Left ventricle myocardium inferior (tissue), 1 donor: Measurements from ENCODE around the gene MED12L. TPM values are rescaled to one million over a fixed set of nuclear protein-coding genes. Genes with fewer than 3 reads are reported as not detected.

ENCODE experiments used
- DNase-seq: peaks from one replicate; pipeline ENCODE4 v3.0.0-alpha.2; 2020
- H3K27ac ChIP-seq: fragments of 200-600 bp; replicated peaks from 2 replicates; pipeline ENCODE4 v1.8.0; 2021
- H3K27me3 ChIP-seq: fragments of 200-600 bp; 2 replicates; pipeline ENCODE4 v1.8.0; 2021; ENCODE audit warnings: low read depth
- H3K36me3 ChIP-seq: fragments of 200-600 bp; 2 replicates; pipeline ENCODE4 v1.8.0; 2021
- H3K4me1 ChIP-seq: fragments of 200-600 bp; 2 replicates; pipeline ENCODE4 v1.8.0; 2021
- H3K4me3 ChIP-seq: fragments of 200-600 bp; 2 replicates; pipeline ENCODE4 v1.8.0; 2021; ENCODE audit warnings: mild to moderate bottlenecking, moderate library complexity
- H3K9me3 ChIP-seq: fragments of 200-600 bp; replicated peaks from 2 replicates; pipeline ENCODE4 v1.8.0; 2021
- intact Hi-C: fragments of 100-400 bp; cut with micrococcal nuclease; formaldehyde crosslinking; loops from one replicate; pipeline ENCODE4 v1.11.0; 2022
- total RNA-seq: library from RNA; stranded (reverse); fragmentation: NEBNext Ultra II Directional; extraction: Animal tissue kit (Norgen Biotek cat#: 25700); gene quantifications from one replicate; pipeline ENCODE4 v1.2.1, GENCODE V29; 2021
- TF ChIP-seq, protein P1 (sequence below): fragments of 200-600 bp; IDR thresholded peaks from 2 replicates; pipeline ENCODE4 v1.8.0; 2021; ENCODE audit warnings: antibody characterized with exemption, mild to moderate bottlenecking, borderline replicate concordance
- donor health status: DM: no; HTN: yes; CAD: no; lungs with severe emphysema.

MED12L gene
- total RNA-seq, 1 donor from 2014 or later: 0.82 TPM

- Histone ChIP-seq H3K36me3 (no peaks in the 10 kb centered on the region), H3K9me3 (no peaks in the 10 kb centered on the region), H3K4me3 (no peak overlapping the region), H3K27ac (no peak overlapping the region), H3K4me1 (peaks cover 6% of the 10 kb centered on the region), H3K27me3 (peaks cover 3% of the 10 kb centered on the region)
- TF ChIP-seq, protein P1, sequence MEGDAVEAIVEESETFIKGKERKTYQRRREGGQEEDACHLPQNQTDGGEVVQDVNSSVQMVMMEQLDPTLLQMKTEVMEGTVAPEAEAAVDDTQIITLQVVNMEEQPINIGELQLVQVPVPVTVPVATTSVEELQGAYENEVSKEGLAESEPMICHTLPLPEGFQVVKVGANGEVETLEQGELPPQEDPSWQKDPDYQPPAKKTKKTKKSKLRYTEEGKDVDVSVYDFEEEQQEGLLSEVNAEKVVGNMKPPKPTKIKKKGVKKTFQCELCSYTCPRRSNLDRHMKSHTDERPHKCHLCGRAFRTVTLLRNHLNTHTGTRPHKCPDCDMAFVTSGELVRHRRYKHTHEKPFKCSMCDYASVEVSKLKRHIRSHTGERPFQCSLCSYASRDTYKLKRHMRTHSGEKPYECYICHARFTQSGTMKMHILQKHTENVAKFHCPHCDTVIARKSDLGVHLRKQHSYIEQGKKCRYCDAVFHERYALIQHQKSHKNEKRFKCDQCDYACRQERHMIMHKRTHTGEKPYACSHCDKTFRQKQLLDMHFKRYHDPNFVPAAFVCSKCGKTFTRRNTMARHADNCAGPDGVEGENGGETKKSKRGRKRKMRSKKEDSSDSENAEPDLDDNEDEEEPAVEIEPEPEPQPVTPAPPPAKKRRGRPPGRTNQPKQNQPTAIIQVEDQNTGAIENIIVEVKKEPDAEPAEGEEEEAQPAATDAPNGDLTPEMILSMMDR: no peak
- no peak for DNase-seq
- intact Hi-C loops: no loop called here
Measured at GRCh38 chr3:151183265-151183671, 97.8 kb downstream of the MED12L start.

DNA sequence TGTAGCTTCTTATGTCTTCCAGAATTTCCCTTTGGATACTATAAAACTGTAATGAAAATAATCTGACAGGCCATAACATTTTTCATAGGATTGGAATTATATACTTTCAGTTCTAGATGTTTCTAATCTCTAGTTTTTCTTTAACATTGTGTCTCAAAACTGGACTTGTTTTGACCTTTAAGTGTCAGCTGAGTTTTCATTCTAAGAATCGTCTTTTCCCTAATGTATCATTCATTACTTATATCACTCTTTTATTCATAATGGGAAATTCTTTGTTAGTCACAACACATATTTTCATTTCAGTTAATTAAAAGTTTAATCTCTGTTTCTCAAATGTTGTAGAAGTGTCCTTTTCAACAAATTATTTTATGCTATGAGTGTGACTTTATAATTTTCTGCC is 105.6 kb downstream of the MED12L start:
- TF ChIP-seq, protein P1: no peak
- Histone ChIP-seq H3K4me3 (no peak overlapping the region), H3K4me1 (no peaks in the 10 kb centered on the region), H3K9me3 (no peaks in the 10 kb centered on the region), H3K27ac (no peak overlapping the region), H3K27me3 (no peaks in the 10 kb centered on the region), H3K36me3 (no peaks in the 10 kb centered on the region)
- DNase-seq: no peak
- intact Hi-C loops: no loop called here

DNA sequence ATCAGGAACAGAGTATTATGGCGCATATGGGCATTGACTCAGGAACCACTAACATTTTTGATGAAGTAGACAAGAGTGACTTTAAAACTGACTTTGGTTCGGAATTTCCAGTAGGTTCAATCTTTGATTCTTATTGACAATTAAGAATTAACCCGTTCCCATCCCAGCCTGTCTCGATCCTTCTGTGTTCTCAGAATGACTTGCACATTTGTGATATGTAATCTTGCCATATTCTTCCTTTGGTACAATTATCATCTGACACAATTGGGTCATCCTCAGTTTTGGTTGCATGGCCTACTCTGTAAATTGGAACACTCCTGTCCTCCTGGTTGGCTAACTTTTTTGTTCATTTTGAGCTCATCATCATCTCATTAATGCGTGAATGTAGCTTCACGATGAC is 107.1 kb downstream of the MED12L start:
- no peaks in the 10 kb centered on the region for H3K4me1 ChIP-seq
- no peaks in the 10 kb centered on the region for H3K36me3 ChIP-seq
- no peak overlapping the region for H3K4me3 ChIP-seq
- intact Hi-C loops: no loop called here
- no peak overlapping the region for H3K27ac ChIP-seq
- no peaks in the 10 kb centered on the region for H3K27me3 ChIP-seq
- no peaks in the 10 kb centered on the region for H3K9me3 ChIP-seq
- DNase-seq: no peak
- TF ChIP-seq, protein P1: no peak

DNA sequence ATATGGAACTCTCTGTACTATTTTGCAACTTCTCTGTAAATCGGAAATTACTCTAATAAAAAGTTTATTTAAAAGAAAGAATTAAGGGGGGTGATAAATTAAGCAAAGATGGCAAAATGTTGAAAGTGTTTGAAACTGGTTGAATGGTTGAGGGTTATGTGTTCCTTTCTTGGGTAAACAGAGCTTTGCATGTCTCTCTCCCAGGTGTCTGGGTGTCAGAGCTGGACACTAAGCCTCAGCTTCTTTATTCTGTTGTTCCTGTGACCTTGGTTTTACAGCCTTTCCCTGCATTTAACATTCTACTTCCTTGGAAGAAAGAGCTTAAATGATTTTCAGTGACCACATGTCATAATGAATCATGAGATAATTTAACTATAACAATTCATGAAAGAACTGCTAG is 110.4 kb downstream of the MED12L start:
- DNase-seq: no peak
- Histone ChIP-seq H3K4me3 (no peak overlapping the region), H3K9me3 (no peaks in the 10 kb centered on the region), H3K27ac (no peak overlapping the region), H3K36me3 (no peaks in the 10 kb centered on the region), H3K4me1 (no peaks in the 10 kb centered on the region), H3K27me3 (no peaks in the 10 kb centered on the region)
- TF ChIP-seq, protein P1: no peak
- intact Hi-C loops: no loop called here

- Histone ChIP-seq H3K36me3 (no peaks in the 10 kb centered on the region), H3K9me3 (no peaks in the 10 kb centered on the region), H3K4me1 (no peaks in the 10 kb centered on the region), H3K27me3 (no peaks in the 10 kb centered on the region), H3K4me3 (no peak overlapping the region), H3K27ac (no peak overlapping the region)
- TF ChIP-seq, protein P1: no peak
- no peak for DNase-seq
- intact Hi-C loops: no loop called here
Measured at GRCh38 chr3:151196434-151196833, 111.0 kb downstream of the MED12L start.

GRCh38 chr3:151197228-151197627 is 111.8 kb downstream of the MED12L start:
- DNase-seq: no peak
- no peaks in the 10 kb centered on the region for H3K36me3 ChIP-seq
- no peaks in the 10 kb centered on the region for H3K27me3 ChIP-seq
- TF ChIP-seq, protein P1: no peak
- H3K9me3 ChIP-seq: no peaks in the 10 kb centered on the region
- intact Hi-C loops: no loop called here
- H3K4me1 ChIP-seq: no peaks in the 10 kb centered on the region
- H3K27ac ChIP-seq: no peak overlapping the region
- no peak overlapping the region for H3K4me3 ChIP-seq
